Testis (tissue), 2 donors: Measurements from ENCODE around the gene CACNB1.

Experiments
- POLR2A ChIP-seq: fragments of 450-650 bp; IDR thresholded peaks from one replicate; pipeline ENCODE4 v1.6.1; 2017; ENCODE audit warnings: antibody characterized with exemption, mild to moderate bottlenecking, moderate library complexity
- TF ChIP-seq, protein P1 (sequence below), 3 experiments: fragments of 450-650 bp in 2 of 3; fragments of 200-600 bp in 1 of 3; sonication (generic) in 1 of 3; IDR thresholded peaks; one replicate each; pipeline ENCODE4 v1.5.1; 2016 to 2019; ENCODE audit warnings: antibody characterized with exemption in 3 of 3, mild to moderate bottlenecking in 2 of 3, moderate library complexity in 1 of 3

DNA sequence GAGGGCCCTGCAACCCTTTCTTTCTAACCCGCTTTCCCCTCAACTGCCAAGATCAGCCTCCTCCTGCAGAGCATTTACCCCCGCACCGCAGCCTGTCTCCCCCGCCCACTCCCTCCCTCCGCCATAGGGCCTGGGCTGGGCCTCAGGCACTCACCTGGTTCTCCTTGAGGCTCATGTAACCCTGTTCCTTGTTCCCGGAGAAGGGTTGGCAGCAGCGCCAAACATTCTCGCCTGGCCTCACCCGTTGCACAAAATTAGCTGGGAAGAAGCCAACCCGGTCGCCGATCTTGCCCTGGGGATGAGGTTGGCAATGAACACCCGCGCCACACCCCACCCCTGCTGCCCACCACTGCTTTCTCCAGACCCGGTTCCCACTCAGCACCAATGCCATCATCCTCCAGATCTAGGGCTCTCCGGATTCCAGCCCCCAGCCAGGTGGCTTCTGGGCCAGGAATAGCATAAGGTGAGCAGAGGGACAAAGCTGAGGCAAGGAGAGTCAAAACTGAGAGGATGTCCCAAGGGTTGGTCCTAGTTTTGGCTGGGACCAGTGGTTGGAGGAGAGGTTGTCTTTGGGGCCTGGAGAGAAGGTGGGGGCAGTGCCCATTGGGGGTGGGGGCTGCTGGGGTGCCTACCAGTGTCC is 15.5 kb upstream of the CACNB1 start:
- TF ChIP-seq, protein P1, sequence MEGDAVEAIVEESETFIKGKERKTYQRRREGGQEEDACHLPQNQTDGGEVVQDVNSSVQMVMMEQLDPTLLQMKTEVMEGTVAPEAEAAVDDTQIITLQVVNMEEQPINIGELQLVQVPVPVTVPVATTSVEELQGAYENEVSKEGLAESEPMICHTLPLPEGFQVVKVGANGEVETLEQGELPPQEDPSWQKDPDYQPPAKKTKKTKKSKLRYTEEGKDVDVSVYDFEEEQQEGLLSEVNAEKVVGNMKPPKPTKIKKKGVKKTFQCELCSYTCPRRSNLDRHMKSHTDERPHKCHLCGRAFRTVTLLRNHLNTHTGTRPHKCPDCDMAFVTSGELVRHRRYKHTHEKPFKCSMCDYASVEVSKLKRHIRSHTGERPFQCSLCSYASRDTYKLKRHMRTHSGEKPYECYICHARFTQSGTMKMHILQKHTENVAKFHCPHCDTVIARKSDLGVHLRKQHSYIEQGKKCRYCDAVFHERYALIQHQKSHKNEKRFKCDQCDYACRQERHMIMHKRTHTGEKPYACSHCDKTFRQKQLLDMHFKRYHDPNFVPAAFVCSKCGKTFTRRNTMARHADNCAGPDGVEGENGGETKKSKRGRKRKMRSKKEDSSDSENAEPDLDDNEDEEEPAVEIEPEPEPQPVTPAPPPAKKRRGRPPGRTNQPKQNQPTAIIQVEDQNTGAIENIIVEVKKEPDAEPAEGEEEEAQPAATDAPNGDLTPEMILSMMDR (IDR thresholded peaks at IDR 0.05) = no peak
- TF ChIP-seq POLR2A = no peak
